NT2/D1 (cell line): ENCODE results near the gene EXOC3L2.

Source experiments
- DNase-seq: peaks from one replicate; pipeline ENCODE4 v3.0.0-alpha.2; 2011; ENCODE audit warnings: low read depth, low spot score
- H3K27me3 ChIP-seq: 2 replicates; pipeline ENCODE4 v1.6.0; 2011; ENCODE audit warnings: mild to moderate bottlenecking; ENCODE audit not compliant: insufficient read length, insufficient read depth
- H3K36me3 ChIP-seq: 2 replicates; pipeline ENCODE4 v1.6.1; 2011; ENCODE audit warnings: mild to moderate bottlenecking, low read length, mixed read lengths; ENCODE audit not compliant: insufficient read depth, insufficient read length
- H3K4me1 ChIP-seq: 2 replicates; pipeline ENCODE4 v1.5.1; 2011; ENCODE audit not compliant: insufficient read depth, insufficient read length
- H3K4me3 ChIP-seq: 2 replicates; pipeline ENCODE4 v1.5.1; 2011; ENCODE audit warnings: low read depth; ENCODE audit not compliant: insufficient read length
- H3K9ac ChIP-seq: 2 replicates; pipeline ENCODE4 v1.6.0; 2011; ENCODE audit warnings: low read depth; ENCODE audit not compliant: insufficient read length
- H3K9me3 ChIP-seq: 2 replicates; pipeline ENCODE4 v1.5.1; 2011; ENCODE audit warnings: mild to moderate bottlenecking, low read length; ENCODE audit not compliant: insufficient read depth
- SUZ12 ChIP-seq: IDR thresholded peaks from 2 replicates; pipeline ENCODE4 v1.6.1; 2011; ENCODE audit not compliant: insufficient read length, insufficient read depth; ENCODE audit errors: extremely low read depth
- YY1 ChIP-seq: IDR thresholded peaks from 2 replicates; pipeline ENCODE4 v1.6.1; 2011; ENCODE audit not compliant: insufficient read length, insufficient read depth
- ZNF274 ChIP-seq: IDR thresholded peaks from 2 replicates; pipeline ENCODE4 v1.6.1; 2011; ENCODE audit warnings: mild to moderate bottlenecking, low read depth, low read length

The EXOC3L2 gene

GRCh38 chr19:45187421-45188100 is 57.6 kb downstream of the EXOC3L2 start:
- Histone ChIP-seq H3K4me3 (no peak overlapping the region), H3K9ac (no peak overlapping the region), H3K9me3 (no peaks in the 10 kb centered on the region), H3K4me1 (peaks cover 3% of the 10 kb centered on the region), H3K36me3 (no peaks in the 10 kb centered on the region), H3K27me3 (no peaks in the 10 kb centered on the region)
- TF ChIP-seq YY1 (no peak), SUZ12 (no peak), ZNF274 (no peak)
- DNase-seq: no peak

- H3K27me3 ChIP-seq: no peaks in the 10 kb centered on the region
- H3K4me1 ChIP-seq: peaks cover 3% of the 10 kb centered on the region
- H3K36me3 ChIP-seq: no peaks in the 10 kb centered on the region
- no peak overlapping the region for H3K9ac ChIP-seq
- no peak for DNase-seq
- TF ChIP-seq SUZ12 (no peak), YY1 (no peak), ZNF274 (no peak)
- no peak overlapping the region for H3K4me3 ChIP-seq
- H3K9me3 ChIP-seq: no peaks in the 10 kb centered on the region
Observed at GRCh38 chr19:45186509-45187334, 58.5 kb downstream of the EXOC3L2 start.

- no peaks in the 10 kb centered on the region for H3K27me3 ChIP-seq
- H3K4me1 ChIP-seq: peaks cover 7% of the 10 kb centered on the region
- no peaks in the 10 kb centered on the region for H3K9me3 ChIP-seq
- H3K4me3 ChIP-seq: no peak overlapping the region
- no peak overlapping the region for H3K9ac ChIP-seq
- no peak for DNase-seq
- H3K36me3 ChIP-seq: peaks cover 8% of the 10 kb centered on the region
- TF ChIP-seq SUZ12 (no peak), ZNF274 (no peak), YY1 (no peak)
Observed at GRCh38 chr19:45184115-45184514, 61.1 kb downstream of the EXOC3L2 start.

GRCh38 chr19:45182758-45183157 is 62.4 kb downstream of the EXOC3L2 start:
- DNase-seq: no peak
- Histone ChIP-seq H3K4me1 (peaks cover 7% of the 10 kb centered on the region), H3K9me3 (no peaks in the 10 kb centered on the region), H3K4me3 (no peak overlapping the region), H3K9ac (no peak overlapping the region), H3K36me3 (peaks cover 8% of the 10 kb centered on the region), H3K27me3 (no peaks in the 10 kb centered on the region)
- TF ChIP-seq YY1 (no peak), ZNF274 (no peak), SUZ12 (no peak)

GRCh38 chr19:45180936-45181335 is 64.3 kb downstream of the EXOC3L2 start:
- no peak overlapping the region for H3K9ac ChIP-seq
- DNase-seq: no peak
- H3K36me3 ChIP-seq: peaks cover 8% of the 10 kb centered on the region
- H3K9me3 ChIP-seq: no peaks in the 10 kb centered on the region
- peaks cover 4% of the 10 kb centered on the region for H3K4me1 ChIP-seq
- no peaks in the 10 kb centered on the region for H3K27me3 ChIP-seq
- TF ChIP-seq ZNF274 (no peak), YY1 (no peak), SUZ12 (no peak)
- H3K4me3 ChIP-seq: no peak overlapping the region

- H3K9me3 ChIP-seq: no peaks in the 10 kb centered on the region
- TF ChIP-seq ZNF274: no peak
- no peak for TF ChIP-seq SUZ12
- TF ChIP-seq YY1: no peak
- peak overlapping the region; percentile 88 for H3K9ac ChIP-seq
Observed at GRCh38 chr19:45179892-45180370, 65.3 kb downstream of the EXOC3L2 start.

More at GRCh38 chr19:45179892-45180370, 65.3 kb downstream of the EXOC3L2 start:
- Histone ChIP-seq H3K4me3 (peak overlapping the region; percentile 75), H3K36me3 (peaks cover 8% of the 10 kb centered on the region), H3K27me3 (no peaks in the 10 kb centered on the region), H3K4me1 (peaks cover 4% of the 10 kb centered on the region)
- DNase-seq: no peak
